ENCODE data around the gene OCA2.

GRCh38 chr15:27864719-27865118 lies 234.4 kb downstream of the OCA2 start:
- TF ChIP-seq, protein P1, sequence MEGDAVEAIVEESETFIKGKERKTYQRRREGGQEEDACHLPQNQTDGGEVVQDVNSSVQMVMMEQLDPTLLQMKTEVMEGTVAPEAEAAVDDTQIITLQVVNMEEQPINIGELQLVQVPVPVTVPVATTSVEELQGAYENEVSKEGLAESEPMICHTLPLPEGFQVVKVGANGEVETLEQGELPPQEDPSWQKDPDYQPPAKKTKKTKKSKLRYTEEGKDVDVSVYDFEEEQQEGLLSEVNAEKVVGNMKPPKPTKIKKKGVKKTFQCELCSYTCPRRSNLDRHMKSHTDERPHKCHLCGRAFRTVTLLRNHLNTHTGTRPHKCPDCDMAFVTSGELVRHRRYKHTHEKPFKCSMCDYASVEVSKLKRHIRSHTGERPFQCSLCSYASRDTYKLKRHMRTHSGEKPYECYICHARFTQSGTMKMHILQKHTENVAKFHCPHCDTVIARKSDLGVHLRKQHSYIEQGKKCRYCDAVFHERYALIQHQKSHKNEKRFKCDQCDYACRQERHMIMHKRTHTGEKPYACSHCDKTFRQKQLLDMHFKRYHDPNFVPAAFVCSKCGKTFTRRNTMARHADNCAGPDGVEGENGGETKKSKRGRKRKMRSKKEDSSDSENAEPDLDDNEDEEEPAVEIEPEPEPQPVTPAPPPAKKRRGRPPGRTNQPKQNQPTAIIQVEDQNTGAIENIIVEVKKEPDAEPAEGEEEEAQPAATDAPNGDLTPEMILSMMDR (IDR thresholded peaks at IDR 0.05 in 8 of 11, conservative IDR thresholded peaks at IDR 0.05 in 3 of 11) = no peak
- no peak for TF ChIP-seq POLR2A (IDR thresholded peaks at IDR 0.05)
